Ascending aorta (tissue), 2 donors: ENCODE results near the gene JAKMIP1. TPM values are rescaled to one million over a fixed set of nuclear protein-coding genes. Genes with fewer than 3 reads are reported as not detected.

Experiments
- DNase-seq, 2 donors: peaks; one replicate each; pipeline ENCODE4 v3.0.0-alpha.2; 2019; ENCODE audit warnings: low spot score in 2 of 2
- H3K27ac ChIP-seq, 2 donors: fragments of 200-600 bp; sonication (generic); one replicate each; pipeline ENCODE4 v1.5.1; 2016 to 2017; ENCODE audit warnings: mild to moderate bottlenecking in 1 of 2
- H3K27me3 ChIP-seq: fragments of 200-600 bp; sonication (generic); one replicate; pipeline ENCODE4 v1.5.1; 2017
- H3K36me3 ChIP-seq, 2 donors: fragments of 200-600 bp; sonication (generic); one replicate each; pipeline ENCODE4 v1.5.1; 2016
- H3K4me1 ChIP-seq, 2 donors: fragments of 200-600 bp; sonication (generic); one replicate each; pipeline ENCODE4 v1.5.1; 2016 to 2017; ENCODE audit warnings: mild to moderate bottlenecking in 1 of 2
- H3K4me3 ChIP-seq, 2 donors: fragments of 200-600 bp; sonication (generic); one replicate each; pipeline ENCODE4 v1.5.1; 2016 to 2017; ENCODE audit warnings: mild to moderate bottlenecking in 1 of 2
- H3K9me3 ChIP-seq, 2 donors: fragments of 200-600 bp; sonication (generic); one replicate each; pipeline ENCODE4 v1.5.1; 2016
- intact Hi-C: fragments of 100-400 bp; cut with DNase I; formaldehyde crosslinking; loops from one replicate; pipeline ENCODE4 v1.15.1; 2023
- total RNA-seq: library from RNA; depleted of rRNA; stranded (reverse); fragments of >200 nt; gene quantifications from one replicate; pipeline ENCODE4 v1.1.0, GENCODE V29; 2016
- TF ChIP-seq, protein P1 (sequence below), 3 experiments: fragments of 200-600 bp in 2 of 3; fragments of 450-650 bp in 1 of 3; sonication (generic) in 2 of 3; IDR thresholded peaks; one replicate each; pipeline ENCODE4 v1.5.1; 2016 to 2019; ENCODE audit warnings: antibody characterized with exemption in 3 of 3, mild to moderate bottlenecking in 1 of 3, moderate library complexity in 1 of 3

The JAKMIP1 gene
- total RNA-seq, 1 donor from 2014 or later: not detected

DNA sequence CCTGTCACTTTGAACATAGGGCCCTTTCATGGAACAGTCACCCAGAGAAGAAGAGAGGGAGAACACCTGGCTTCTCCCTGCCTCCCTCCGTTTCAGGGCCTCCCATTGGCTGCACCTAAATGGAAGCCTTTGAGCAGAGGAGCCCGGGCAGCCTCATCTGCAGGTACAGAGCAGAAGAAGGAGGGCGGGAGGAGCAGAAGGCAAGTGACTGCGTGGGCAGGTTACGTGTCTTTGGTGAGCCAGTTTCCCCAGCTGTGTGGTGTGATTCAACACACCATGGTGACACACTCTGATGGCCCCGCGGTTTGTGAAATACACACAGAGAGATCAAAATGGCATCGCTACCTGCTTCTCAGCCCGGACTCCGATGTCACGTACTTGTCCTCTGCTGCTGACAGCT, 182.5 kb downstream of the JAKMIP1 start:
- Histone ChIP-seq H3K27me3 (no peaks in the 10 kb centered on the region), H3K9me3 (no peaks in the 10 kb centered on the region), H3K27ac (no peak overlapping the region), H3K4me3 (no peak overlapping the region), H3K36me3 (no peaks in the 10 kb centered on the region), H3K4me1 (no peaks in the 10 kb centered on the region)
- intact Hi-C loops: no loop called here
- TF ChIP-seq, protein P1, sequence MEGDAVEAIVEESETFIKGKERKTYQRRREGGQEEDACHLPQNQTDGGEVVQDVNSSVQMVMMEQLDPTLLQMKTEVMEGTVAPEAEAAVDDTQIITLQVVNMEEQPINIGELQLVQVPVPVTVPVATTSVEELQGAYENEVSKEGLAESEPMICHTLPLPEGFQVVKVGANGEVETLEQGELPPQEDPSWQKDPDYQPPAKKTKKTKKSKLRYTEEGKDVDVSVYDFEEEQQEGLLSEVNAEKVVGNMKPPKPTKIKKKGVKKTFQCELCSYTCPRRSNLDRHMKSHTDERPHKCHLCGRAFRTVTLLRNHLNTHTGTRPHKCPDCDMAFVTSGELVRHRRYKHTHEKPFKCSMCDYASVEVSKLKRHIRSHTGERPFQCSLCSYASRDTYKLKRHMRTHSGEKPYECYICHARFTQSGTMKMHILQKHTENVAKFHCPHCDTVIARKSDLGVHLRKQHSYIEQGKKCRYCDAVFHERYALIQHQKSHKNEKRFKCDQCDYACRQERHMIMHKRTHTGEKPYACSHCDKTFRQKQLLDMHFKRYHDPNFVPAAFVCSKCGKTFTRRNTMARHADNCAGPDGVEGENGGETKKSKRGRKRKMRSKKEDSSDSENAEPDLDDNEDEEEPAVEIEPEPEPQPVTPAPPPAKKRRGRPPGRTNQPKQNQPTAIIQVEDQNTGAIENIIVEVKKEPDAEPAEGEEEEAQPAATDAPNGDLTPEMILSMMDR (IDR thresholded peaks at IDR 0.05): no peak
- DNase-seq: no peak

DNA sequence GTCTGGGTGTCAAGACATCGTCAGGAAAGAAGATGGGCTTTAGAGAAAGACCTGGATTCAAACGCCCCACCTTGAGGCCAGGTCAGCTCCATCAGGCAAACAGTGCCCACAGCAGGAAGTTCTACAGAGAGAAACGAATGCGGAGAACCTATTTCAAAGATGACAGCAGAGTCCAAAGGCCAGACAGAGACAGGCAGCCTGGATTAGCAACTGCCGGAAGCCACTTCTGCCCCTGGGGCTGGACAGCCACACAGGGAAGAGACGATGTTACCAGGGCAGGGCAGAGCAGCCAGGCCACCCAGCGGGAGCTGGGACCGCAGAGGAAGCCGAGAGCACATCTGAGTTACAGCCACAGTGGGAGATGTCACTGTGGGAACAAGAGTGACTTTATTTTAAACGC, 183.3 kb downstream of the JAKMIP1 start:
- intact Hi-C loops: no loop called here
- no peaks in the 10 kb centered on the region for H3K4me1 ChIP-seq
- H3K27ac ChIP-seq: no peak overlapping the region
- no peaks in the 10 kb centered on the region for H3K36me3 ChIP-seq
- no peaks in the 10 kb centered on the region for H3K9me3 ChIP-seq
- H3K4me3 ChIP-seq: no peak overlapping the region
- DNase-seq: no peak
- H3K27me3 ChIP-seq: no peaks in the 10 kb centered on the region
- TF ChIP-seq, protein P1 (IDR thresholded peaks at IDR 0.05): no peak

DNA sequence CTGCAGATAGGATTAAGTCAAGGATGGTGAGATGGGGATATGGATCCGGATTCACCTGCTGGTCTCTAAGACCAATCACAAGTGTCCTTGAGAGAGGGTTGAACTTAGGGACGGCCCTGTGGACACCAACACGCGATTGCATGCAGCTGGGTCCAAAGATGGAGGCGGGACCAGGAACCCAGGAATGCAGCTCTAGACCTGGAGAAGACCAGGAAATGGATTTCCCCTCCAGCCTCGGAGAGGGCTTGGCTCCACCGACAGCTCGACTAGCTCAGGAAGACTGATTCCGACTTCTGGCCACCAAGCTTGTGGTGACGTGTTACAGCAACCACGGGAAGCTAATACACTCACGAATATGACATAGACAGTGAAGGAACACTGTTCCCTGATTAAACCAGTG, 186.8 kb downstream of the JAKMIP1 start:
- intact Hi-C loops: no loop called here

DNA sequence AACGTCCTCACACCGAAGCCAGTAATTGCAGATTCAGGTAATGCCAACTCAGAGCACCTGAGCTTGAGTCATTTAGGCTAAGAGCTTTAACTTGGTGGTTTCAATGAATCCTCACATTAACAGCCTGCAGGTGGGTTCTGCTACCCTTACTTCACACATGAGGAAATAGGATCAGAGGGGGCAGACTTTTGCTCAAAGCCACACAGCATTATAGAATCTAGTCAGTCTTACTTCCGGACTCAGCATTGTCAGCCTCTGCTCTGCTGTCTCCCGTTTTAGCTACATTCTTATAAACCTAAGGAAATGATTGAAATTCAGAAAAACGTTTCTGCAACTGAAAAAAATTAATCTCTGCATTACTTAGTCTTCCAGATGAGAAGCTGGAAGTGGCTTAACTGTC, 188.1 kb downstream of the JAKMIP1 start:
- intact Hi-C loops: no loop called here
- no peak for DNase-seq
- TF ChIP-seq, protein P1 (IDR thresholded peaks at IDR 0.05): no peak
- Histone ChIP-seq H3K36me3 (no peaks in the 10 kb centered on the region), H3K27me3 (no peaks in the 10 kb centered on the region), H3K9me3 (no peaks in the 10 kb centered on the region), H3K4me1 (no peaks in the 10 kb centered on the region), H3K27ac (no peak overlapping the region), H3K4me3 (no peak overlapping the region)

More for the DNA sequence above, 186.8 kb downstream of the JAKMIP1 start:
- TF ChIP-seq, protein P1 (IDR thresholded peaks at IDR 0.05): no peak
- no peaks in the 10 kb centered on the region for H3K4me1 ChIP-seq
- no peaks in the 10 kb centered on the region for H3K36me3 ChIP-seq
- DNase-seq: no peak
- H3K27ac ChIP-seq: no peak overlapping the region
- H3K27me3 ChIP-seq: no peaks in the 10 kb centered on the region
- H3K4me3 ChIP-seq: no peak overlapping the region
- H3K9me3 ChIP-seq: no peaks in the 10 kb centered on the region

DNA sequence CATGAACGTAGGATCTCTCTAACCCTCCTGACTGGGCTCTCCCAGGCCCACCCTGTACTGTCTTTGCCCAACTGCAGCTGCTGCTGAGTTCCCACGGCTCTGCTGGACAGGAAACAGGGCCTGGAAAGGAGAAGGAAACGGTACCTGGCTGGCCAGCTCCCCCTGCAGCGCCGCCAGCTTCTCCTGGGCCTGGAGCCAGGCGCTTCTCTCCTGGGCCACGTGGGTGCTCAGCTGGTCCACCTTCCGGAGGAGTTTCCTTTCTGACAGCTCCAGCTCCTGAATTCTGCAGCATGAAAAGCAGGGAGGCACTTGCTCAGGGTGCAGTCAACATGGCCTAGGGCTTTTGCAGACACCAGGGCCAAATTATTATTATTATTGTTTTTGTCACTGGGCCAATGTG, 188.7 kb downstream of the JAKMIP1 start:
- Histone ChIP-seq H3K36me3 (no peaks in the 10 kb centered on the region), H3K27ac (no peak overlapping the region), H3K9me3 (no peaks in the 10 kb centered on the region), H3K27me3 (no peaks in the 10 kb centered on the region), H3K4me1 (no peaks in the 10 kb centered on the region), H3K4me3 (no peak overlapping the region)
- intact Hi-C loops: no loop called here
- TF ChIP-seq, protein P1 (IDR thresholded peaks at IDR 0.05): no peak
- no peak for DNase-seq

DNA sequence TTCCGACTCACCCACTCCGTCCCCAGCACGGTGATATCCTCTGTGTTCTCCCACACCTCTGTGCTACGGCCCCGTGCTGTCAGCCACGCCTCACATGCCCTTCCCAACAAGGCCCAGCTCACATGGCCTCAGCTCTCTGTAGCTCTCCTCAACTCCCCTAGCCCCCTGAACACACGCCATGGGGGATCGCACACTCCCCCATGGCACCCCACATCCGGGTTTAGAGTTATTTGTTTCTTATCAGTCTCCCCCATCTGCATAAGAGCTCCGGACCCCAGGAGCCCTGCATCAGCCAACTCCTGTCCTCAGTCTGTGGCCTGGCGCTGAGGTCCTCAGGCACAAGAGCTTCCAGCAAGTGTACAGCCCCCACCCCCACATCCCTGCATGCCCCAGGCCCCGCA, 189.1 kb downstream of the JAKMIP1 start:
- Histone ChIP-seq H3K4me1 (no peaks in the 10 kb centered on the region), H3K27me3 (no peaks in the 10 kb centered on the region), H3K36me3 (no peaks in the 10 kb centered on the region), H3K27ac (no peak overlapping the region), H3K4me3 (no peak overlapping the region), H3K9me3 (no peaks in the 10 kb centered on the region)
- intact Hi-C loops: no loop called here
- no peak for DNase-seq
- TF ChIP-seq, protein P1 (IDR thresholded peaks at IDR 0.05): no peak
